ENCODE data around the gene CRAMP1. TPM values are rescaled to one million over a fixed set of nuclear protein-coding genes. Genes with fewer than 3 reads are reported as not detected.

Gene CRAMP1
- total RNA-seq, 4 donors from 2014 or later: 5.2 to 9.9 (median 8.0) TPM

DNA sequence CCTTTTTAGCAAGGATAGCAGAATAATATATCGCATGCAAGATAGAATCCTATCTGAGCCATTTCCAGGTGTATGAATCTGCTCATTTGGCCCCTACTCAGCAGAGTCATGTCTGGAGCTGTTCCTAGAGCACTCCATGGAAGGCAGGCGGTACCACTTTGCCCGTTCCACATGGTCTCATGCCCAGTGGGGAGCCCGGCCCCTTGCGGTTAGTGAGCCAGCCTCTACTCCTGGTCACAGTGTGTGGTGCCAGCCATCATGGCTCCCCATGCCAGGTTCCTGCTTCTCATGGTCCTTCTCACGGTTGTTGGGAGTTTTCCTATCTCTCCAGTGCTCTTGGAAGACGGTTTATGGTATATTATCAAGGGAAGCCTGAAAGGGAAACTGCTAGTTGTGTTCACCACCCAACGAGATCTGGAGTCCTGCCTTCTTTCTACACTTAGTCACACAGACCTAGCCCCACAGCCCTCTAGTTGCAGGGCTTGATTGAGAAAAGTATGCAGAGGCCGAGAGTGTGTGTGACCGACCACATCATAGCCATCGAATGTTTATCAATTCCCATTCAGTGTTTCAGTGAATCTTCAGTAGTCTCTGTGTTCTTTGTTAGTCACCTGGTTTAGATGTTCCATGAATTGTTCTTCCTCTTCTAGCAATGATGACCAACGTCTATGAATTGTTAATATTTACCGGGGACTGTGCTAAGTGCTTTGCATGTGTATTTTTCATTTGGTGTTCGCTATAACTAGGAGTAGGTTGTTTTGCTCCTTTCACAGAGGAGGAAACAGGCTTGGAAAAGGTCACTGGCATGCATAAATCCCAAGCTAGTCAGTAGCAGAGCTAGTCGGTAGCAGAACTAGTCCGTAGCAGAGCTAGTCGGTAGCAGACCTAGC lies 75.5 kb downstream of the CRAMP1 start:
- intact Hi-C loops (cut with DNase I): no loop called here
- H3K4me3 ChIP-seq: no peak overlapping the region
- no peak for DNase-seq
- H3K27me3 ChIP-seq: no peaks in the 10 kb centered on the region
- H3K4me1 ChIP-seq: peaks cover 0 to 66% (median 17%) of the 10 kb centered on the region in 3 donors
- peaks cover 0 to 92% (median 23%) of the 10 kb centered on the region in 3 donors for H3K36me3 ChIP-seq
- 67 to 78% methylated on average over 14 to 17 of the region's 17 CpGs for WGBS, 2 donors
- TF ChIP-seq, protein P1, sequence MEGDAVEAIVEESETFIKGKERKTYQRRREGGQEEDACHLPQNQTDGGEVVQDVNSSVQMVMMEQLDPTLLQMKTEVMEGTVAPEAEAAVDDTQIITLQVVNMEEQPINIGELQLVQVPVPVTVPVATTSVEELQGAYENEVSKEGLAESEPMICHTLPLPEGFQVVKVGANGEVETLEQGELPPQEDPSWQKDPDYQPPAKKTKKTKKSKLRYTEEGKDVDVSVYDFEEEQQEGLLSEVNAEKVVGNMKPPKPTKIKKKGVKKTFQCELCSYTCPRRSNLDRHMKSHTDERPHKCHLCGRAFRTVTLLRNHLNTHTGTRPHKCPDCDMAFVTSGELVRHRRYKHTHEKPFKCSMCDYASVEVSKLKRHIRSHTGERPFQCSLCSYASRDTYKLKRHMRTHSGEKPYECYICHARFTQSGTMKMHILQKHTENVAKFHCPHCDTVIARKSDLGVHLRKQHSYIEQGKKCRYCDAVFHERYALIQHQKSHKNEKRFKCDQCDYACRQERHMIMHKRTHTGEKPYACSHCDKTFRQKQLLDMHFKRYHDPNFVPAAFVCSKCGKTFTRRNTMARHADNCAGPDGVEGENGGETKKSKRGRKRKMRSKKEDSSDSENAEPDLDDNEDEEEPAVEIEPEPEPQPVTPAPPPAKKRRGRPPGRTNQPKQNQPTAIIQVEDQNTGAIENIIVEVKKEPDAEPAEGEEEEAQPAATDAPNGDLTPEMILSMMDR (IDR thresholded peaks at IDR 0.05): no peak
- TF ChIP-seq POLR2A (IDR thresholded peaks at IDR 0.05): no peak
- H3K27ac ChIP-seq: peak overlapping the region; percentile 34 to 69 (median 52)
- no peaks in the 10 kb centered on the region for H3K9me3 ChIP-seq

DNA sequence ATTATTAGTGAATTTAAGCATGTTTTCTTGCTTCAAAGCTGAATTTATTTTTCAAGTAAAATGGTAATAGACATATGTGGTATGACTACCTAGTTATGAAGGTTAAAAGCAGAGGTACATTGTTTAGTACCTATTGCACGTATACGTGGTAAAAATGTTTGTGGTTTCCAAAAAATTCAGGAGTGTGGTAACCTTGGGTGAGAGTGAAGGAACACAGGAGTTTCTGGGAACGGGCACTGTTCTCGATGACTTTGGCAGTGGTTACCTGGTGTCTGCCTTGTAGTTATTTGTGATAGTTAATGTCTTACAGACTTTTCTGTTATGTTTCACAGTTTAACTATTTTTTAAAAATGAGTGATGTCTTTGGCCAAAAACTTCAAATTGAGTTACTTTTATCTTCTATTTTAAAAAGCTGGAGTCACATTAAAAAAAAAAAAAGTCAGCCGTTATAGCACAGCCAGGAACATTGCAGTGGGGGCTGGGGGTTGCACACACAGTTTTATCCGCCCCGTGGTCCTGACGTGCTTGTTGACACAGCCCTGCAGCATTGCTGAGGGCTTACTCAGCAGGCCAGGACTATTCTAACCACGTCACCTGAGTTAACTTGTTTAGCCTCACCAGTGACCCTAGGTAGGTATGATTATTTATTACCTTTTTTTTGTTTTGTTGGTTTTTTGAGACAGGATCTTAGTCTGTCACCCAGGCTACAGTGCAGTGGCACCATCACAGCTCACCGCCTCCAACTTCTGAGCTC lies 76.8 kb downstream of the CRAMP1 start:
- intact Hi-C loops (cut with DNase I): no loop called here
- 47 to 59% methylated on average over 10 of the region's 10 CpGs for WGBS, 2 donors
- TF ChIP-seq, protein P1 (IDR thresholded peaks at IDR 0.05): no peak
- TF ChIP-seq POLR2A (IDR thresholded peaks at IDR 0.05): no peak
- Histone ChIP-seq H3K4me1 (peaks cover 0 to 66% (median 17%) of the 10 kb centered on the region in 3 donors), H3K9me3 (no peaks in the 10 kb centered on the region), H3K4me3 (no peak overlapping the region), H3K36me3 (peaks cover 0 to 93% (median 32%) of the 10 kb centered on the region in 3 donors), H3K27ac (peak overlapping the region in 3 of 4 donors; percentile 30 to 69 (median 38)), H3K27me3 (no peaks in the 10 kb centered on the region)
- no peak for DNase-seq

DNA sequence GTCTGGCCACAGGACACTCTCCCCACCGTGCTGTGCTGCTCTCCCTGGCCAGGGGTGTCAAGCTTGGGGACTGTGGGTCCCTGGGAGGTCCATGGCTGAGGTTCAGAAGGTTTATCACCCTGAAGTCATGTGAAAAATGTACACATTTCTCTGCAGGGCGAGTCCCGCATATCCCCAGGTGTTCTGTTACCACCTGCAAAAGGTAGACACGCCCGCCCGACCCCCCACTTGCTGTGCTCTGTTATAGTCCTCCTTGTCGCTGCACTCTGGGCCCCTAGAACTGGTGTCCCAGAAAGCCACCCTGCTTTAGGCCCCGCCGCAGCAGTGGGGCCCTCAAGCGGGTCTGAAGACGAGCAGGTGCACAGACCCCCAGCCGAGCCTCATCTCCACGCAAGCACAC lies 77.7 kb downstream of the CRAMP1 start:
- no peaks in the 10 kb centered on the region for H3K9me3 ChIP-seq
- no peak overlapping the region for H3K4me3 ChIP-seq
- peaks cover 0 to 66% (median 17%) of the 10 kb centered on the region in 3 donors for H3K4me1 ChIP-seq
- no peak for DNase-seq
- no peaks in the 10 kb centered on the region for H3K27me3 ChIP-seq
- no peak for TF ChIP-seq POLR2A (IDR thresholded peaks at IDR 0.05)
- TF ChIP-seq, protein P1 (IDR thresholded peaks at IDR 0.05): no peak
- intact Hi-C loops (cut with DNase I): no loop called here
- WGBS, 2 donors: 84 to 92% methylated on average over 6 to 10 of the region's 13 CpGs
- H3K36me3 ChIP-seq: peaks cover 0 to 93% (median 37%) of the 10 kb centered on the region in 3 donors
- peak overlapping the region in 3 of 4 donors; percentile 30 to 69 (median 38) for H3K27ac ChIP-seq

DNA sequence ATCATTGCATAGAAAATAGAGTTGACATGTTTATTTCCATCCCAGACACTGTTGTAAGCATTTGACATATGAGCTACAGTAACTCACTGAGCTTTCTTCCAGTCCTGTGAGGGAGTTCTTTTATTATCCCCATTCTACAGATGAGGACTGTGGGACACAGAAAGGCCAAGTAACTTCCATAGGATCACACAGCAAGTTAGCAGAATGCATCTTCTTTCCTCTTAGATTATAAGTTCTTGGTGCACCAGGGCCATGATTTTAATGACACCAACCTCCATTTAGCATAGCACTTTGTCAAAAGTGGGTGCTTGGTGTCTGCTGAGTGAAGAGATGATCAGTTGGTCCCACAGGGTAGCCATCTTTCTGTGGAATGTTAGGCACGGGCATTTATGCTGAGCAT lies 78.7 kb downstream of the CRAMP1 start:
- Histone ChIP-seq H3K4me1 (peaks cover 0 to 66% (median 17%) of the 10 kb centered on the region in 3 donors), H3K4me3 (no peak overlapping the region), H3K27me3 (no peaks in the 10 kb centered on the region), H3K36me3 (peaks cover 0 to 93% (median 37%) of the 10 kb centered on the region in 3 donors), H3K9me3 (no peaks in the 10 kb centered on the region), H3K27ac (peak overlapping the region in 2 of 4 donors; percentile 40 to 64)
- no peak for DNase-seq
- TF ChIP-seq, protein P1 (IDR thresholded peaks at IDR 0.05): no peak
- TF ChIP-seq POLR2A (IDR thresholded peaks at IDR 0.05): no peak
- intact Hi-C loops (cut with DNase I): no loop called here
- whole genome bisulfite sequencing, 2 donors: 38 to 86% methylated on average over 1 of the region's 1 CpG
